Fibroblast of lung (primary cell): Measurements from ENCODE around the gene ELAVL2.

Experiments used
- CTCF ChIP-seq, 2 donors: IDR thresholded peaks in 1 of 2; conservative IDR thresholded peaks in 1 of 2; 1 replicate in 1 of 2; 2 replicates in 1 of 2; pipeline ENCODE4 v1.5.1; 2011 to 2012; ENCODE audit warnings: low read length in 2 of 2, control low read depth in 1 of 2, inconsistent platforms in 1 of 2, low read depth in 1 of 2, mild to moderate bottlenecking in 1 of 2
- EZH2 ChIP-seq: IDR thresholded peaks from 2 replicates; pipeline ENCODE4 v1.5.1; 2012; ENCODE audit warnings: low read length, control low read depth, mild to moderate bottlenecking; ENCODE audit errors: missing control alignments

GRCh38 chr9:23830476-23830805 is 4.4 kb upstream of the ELAVL2 start:
- TF ChIP-seq CTCF (conservative IDR thresholded peaks at IDR 0.05 in 1 of 2, IDR thresholded peaks at IDR 0.05 in 1 of 2; ENCODE audit: low read depth in 1 of 2, low read length in 2 of 2) (no peak), EZH2 (no peak)
